ENCODE measurements around the gene ADRA2B.

DNA sequence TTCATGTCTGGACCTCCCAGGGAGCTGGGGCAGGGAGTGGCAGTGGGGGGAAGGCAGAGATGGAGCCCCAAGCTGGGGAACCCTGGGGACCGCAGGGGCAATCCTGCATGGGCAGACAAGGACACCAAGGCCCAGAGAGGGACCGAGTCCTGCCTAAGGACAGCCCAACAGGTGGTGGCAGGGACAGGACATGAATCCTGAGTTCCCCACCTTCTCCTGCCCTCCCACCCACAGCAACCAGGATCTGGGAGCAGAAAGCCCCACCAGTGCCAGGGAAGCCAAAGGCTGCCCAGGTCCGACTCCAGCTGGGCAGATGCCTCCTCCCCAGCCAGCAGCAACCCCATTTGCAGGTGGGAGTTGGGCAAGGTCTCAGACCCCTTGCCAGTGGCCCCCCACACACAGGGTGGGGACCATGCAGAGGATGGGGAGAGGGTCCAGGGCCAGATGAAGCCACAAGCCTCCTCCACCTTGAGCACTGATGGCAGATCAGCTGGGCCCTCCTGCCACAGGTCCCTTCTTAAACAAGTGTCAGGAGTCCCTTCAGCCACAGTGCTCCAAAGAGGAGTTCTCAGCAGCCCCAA is 6.3 kb downstream of the ADRA2B start:
- TF ChIP-seq POLR2A (IDR thresholded peaks at IDR 0.05), result no peak
- TF ChIP-seq, protein P1, sequence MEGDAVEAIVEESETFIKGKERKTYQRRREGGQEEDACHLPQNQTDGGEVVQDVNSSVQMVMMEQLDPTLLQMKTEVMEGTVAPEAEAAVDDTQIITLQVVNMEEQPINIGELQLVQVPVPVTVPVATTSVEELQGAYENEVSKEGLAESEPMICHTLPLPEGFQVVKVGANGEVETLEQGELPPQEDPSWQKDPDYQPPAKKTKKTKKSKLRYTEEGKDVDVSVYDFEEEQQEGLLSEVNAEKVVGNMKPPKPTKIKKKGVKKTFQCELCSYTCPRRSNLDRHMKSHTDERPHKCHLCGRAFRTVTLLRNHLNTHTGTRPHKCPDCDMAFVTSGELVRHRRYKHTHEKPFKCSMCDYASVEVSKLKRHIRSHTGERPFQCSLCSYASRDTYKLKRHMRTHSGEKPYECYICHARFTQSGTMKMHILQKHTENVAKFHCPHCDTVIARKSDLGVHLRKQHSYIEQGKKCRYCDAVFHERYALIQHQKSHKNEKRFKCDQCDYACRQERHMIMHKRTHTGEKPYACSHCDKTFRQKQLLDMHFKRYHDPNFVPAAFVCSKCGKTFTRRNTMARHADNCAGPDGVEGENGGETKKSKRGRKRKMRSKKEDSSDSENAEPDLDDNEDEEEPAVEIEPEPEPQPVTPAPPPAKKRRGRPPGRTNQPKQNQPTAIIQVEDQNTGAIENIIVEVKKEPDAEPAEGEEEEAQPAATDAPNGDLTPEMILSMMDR (IDR thresholded peaks at IDR 0.05), result no peak
- no peak for TF ChIP-seq EP300 (IDR thresholded peaks at IDR 0.05)
- no peak for TF ChIP-seq POLR2AphosphoS5 (IDR thresholded peaks at IDR 0.05)

Measured in gastroesophageal sphincter (tissue), 3 donors.